Body of pancreas (tissue), 4 donors: Measurements from ENCODE around the gene SMPD4. TPM values are rescaled to one million over a fixed set of nuclear protein-coding genes. Genes with fewer than 3 reads are reported as not detected.
"Not testable (repeated sequence)": the region's sequence is repeated elsewhere in the genome, so short reads cannot be mapped to it uniquely, and the experiment has no call there.

Experiments used
- ATAC-seq: fragments of 150-250 bp; one replicate; pipeline ENCODE4 v1.9.1; 2016
- DNase-seq, 4 donors: peaks; one replicate each; pipeline ENCODE4 v3.0.0-alpha.2; 2019
- H3K27ac ChIP-seq, 4 donors: fragments of 200-600 bp; sonication (generic); 1 replicate in 3 of 4; 2 replicates in 1 of 4; pipeline versions ENCODE4 v1.5.1 to v1.6.1; 2016 to 2019; ENCODE audit warnings: mild to moderate bottlenecking in 1 of 4, mixed read lengths in 1 of 4, moderate library complexity in 1 of 4
- H3K27me3 ChIP-seq, 2 donors: fragments of 200-600 bp; sonication (generic); one replicate each; pipeline ENCODE4 v1.6.0; 2016; ENCODE audit warnings: mild to moderate bottlenecking in 1 of 2
- H3K36me3 ChIP-seq, 2 donors: fragments of 200-600 bp; sonication (generic); replicated peaks in 1 of 2; 2 replicates each; pipeline ENCODE4 v1.5.1; 2016; ENCODE audit warnings: low read depth in 2 of 2; ENCODE audit not compliant: insufficient read depth in 1 of 2
- H3K4me1 ChIP-seq: fragments of 200-600 bp; sonication (generic); one replicate; pipeline ENCODE4 v1.6.0; 2016
- H3K4me3 ChIP-seq, 2 donors: fragments of 200-600 bp; sonication (generic); 1 replicate in 1 of 2; 2 replicates in 1 of 2; pipeline ENCODE4 v1.5.1; 2016 to 2019
- H3K9me3 ChIP-seq, 3 donors: fragments of 200-600 bp; sonication (generic); 1 replicate in 2 of 3; 2 replicates in 1 of 3; pipeline ENCODE4 v1.5.1; 2016
- WGBS, 2 donors: methylation state at CpG; one replicate each; pipeline ENCODE4 v1.1.5; 2017; 5-methylcytosine and 5-hydroxymethylcytosine counted together
- intact Hi-C: fragments of 100-400 bp; cut with DNase I; formaldehyde crosslinking; loops from one replicate; pipeline ENCODE4 v1.15.1; 2023
- small RNA-seq: library from RNA; depleted of rRNA; stranded (forward); fragments of <200 nt; gene quantifications from one replicate; pipeline ENCODE3, GENCODE V24; 2016
- total RNA-seq, 2 donors: library from RNA; depleted of rRNA; stranded (reverse); fragments of >200 nt; gene quantifications; one replicate each; pipeline ENCODE4 v1.1.0, GENCODE V29; 2016

Gene SMPD4
- total RNA-seq, 2 donors from 2014 or later = 25.4 to 33.3 TPM

GRCh38 chr2:130102597-130103363 lies 78.6 kb downstream of the SMPD4 start:
- H3K9me3 ChIP-seq, H3K4me3 ChIP-seq, H3K27ac ChIP-seq, ATAC-seq, intact Hi-C loops, H3K4me1 ChIP-seq, H3K27me3 ChIP-seq, H3K36me3 ChIP-seq, DNase-seq: not testable (repeated sequence)
- 49 to 70% methylated on average over 4 to 8 of the region's 8 CpGs for WGBS, 2 donors

Small RNAs within 50 kb of the gene (small RNA-seq; reads per million reads assigned to genes)
- gene RNU6-1049P = not detected

Other genes starting within 250 kb of the SMPD4 start
- under 1 TPM in 1 of 2 donors, not detected in 1; 0.52 TPM for gene RAB6C, start 201.9 kb downstream of the SMPD4 start, total RNA-seq
- gene POTEF, start 52.4 kb downstream of the SMPD4 start, total RNA-seq = not detected
- 1 to 10 TPM in 1 of 2 donors, under 1 TPM in 1; 0.99 to 1.0 TPM for gene CCDC74B, start 36.5 kb downstream of the SMPD4 start, total RNA-seq
- gene MZT2B, start 660 bp upstream of the SMPD4 start, total RNA-seq = 100 to 1,000 TPM in 1 of 2 donors, 10 to 100 TPM in 1; 68.6 to 106 TPM
- not detected for gene TUBA3E, start 16.8 kb upstream of the SMPD4 start, total RNA-seq
- gene IMP4, start 161.3 kb upstream of the SMPD4 start, total RNA-seq = 10 to 100 TPM; 77.5 to 78.1 TPM
- 100 to 1,000 TPM in 1 of 2 donors, 10 to 100 TPM in 1; 61.7 to 156 TPM for gene PTPN18, start 174.5 kb upstream of the SMPD4 start, total RNA-seq